HepG2 (cell line): ENCODE results near the gene EMC9. TPM values are rescaled to one million over a fixed set of nuclear protein-coding genes. Genes with fewer than 3 reads are reported as not detected.

Experiments
- ARNTL ChIP-seq: sonication (generic); formaldehyde crosslinking; IDR thresholded peaks from 2 replicates; pipeline ENCODE4 v1.4.0; 2020; ENCODE audit warnings: mild to moderate bottlenecking, missing genetic modification reagents
- ASH2L ChIP-seq: fragments of 300-600, 200-600 bp; sonication (generic); IDR thresholded peaks from 2 replicates; pipeline ENCODE4 v1.7.0; 2017; ENCODE audit warnings: low read depth, mild to moderate bottlenecking, moderate library complexity, mixed read lengths, low read length; ENCODE audit not compliant: insufficient read length
- CBX2 ChIP-seq, 2 experiments: fragments of 200-600 bp in 1 of 2; sonication (generic); formaldehyde crosslinking in 1 of 2; IDR thresholded peaks; 2 replicates each; pipeline versions ENCODE4 v1.7.0 to v1.8.1; 2018 to 2022; ENCODE audit warnings: low read depth in 2 of 2, low read length in 1 of 2, mild to moderate bottlenecking in 1 of 2, missing genetic modification reagents in 1 of 2
- HES4 ChIP-seq: sonication (generic); formaldehyde crosslinking; IDR thresholded peaks from 2 replicates; pipeline ENCODE4 v1.9.0; 2021; ENCODE audit warnings: mild to moderate bottlenecking, missing genetic modification reagents, borderline replicate concordance
- MZF1 ChIP-seq: sonication (generic); formaldehyde crosslinking; IDR thresholded peaks from 2 replicates; pipeline ENCODE4 v1.8.1; 2023; ENCODE audit warnings: mild to moderate bottlenecking, missing genetic modification reagents, borderline replicate concordance
- SRY ChIP-seq: sonication (generic); formaldehyde crosslinking; IDR thresholded peaks from 2 replicates; pipeline ENCODE4 v1.8.0; 2022; ENCODE audit warnings: mild to moderate bottlenecking, missing genetic modification reagents
- TFDP2 ChIP-seq: sonication (generic); formaldehyde crosslinking; IDR thresholded peaks from 2 replicates; pipeline ENCODE4 v1.4.0; 2020; ENCODE audit warnings: missing genetic modification reagents
- WIZ ChIP-seq: sonication (generic); formaldehyde crosslinking; IDR thresholded peaks from 2 replicates; pipeline ENCODE4 v1.5.1; 2020; ENCODE audit warnings: mild to moderate bottlenecking, missing genetic modification reagents
- YEATS2 ChIP-seq: sonication (generic); formaldehyde crosslinking; IDR thresholded peaks from 2 replicates; pipeline ENCODE4 v1.4.0; 2020; ENCODE audit warnings: missing genetic modification reagents, borderline replicate concordance
- ZBTB1 ChIP-seq: sonication (generic); formaldehyde crosslinking; IDR thresholded peaks from 2 replicates; pipeline ENCODE4 v1.4.0; 2020; ENCODE audit warnings: missing genetic modification reagents, borderline replicate concordance
- ZNF44 ChIP-seq: sonication (generic); formaldehyde crosslinking; IDR thresholded peaks from 2 replicates; pipeline ENCODE4 v1.5.1; 2020; ENCODE audit warnings: mild to moderate bottlenecking, missing genetic modification reagents
- ZNF619 ChIP-seq: sonication (generic); formaldehyde crosslinking; IDR thresholded peaks from 2 replicates; pipeline ENCODE4 v1.4.0; 2020; ENCODE audit warnings: mild to moderate bottlenecking, missing genetic modification reagents
- ZNF674 ChIP-seq: sonication (generic); formaldehyde crosslinking; IDR thresholded peaks from 2 replicates; pipeline ENCODE4 v1.5.0; 2020; ENCODE audit warnings: low read depth, mild to moderate bottlenecking, missing genetic modification reagents
- ZSCAN21 ChIP-seq: sonication (generic); formaldehyde crosslinking; IDR thresholded peaks from 2 replicates; pipeline ENCODE4 v1.8.0; 2022; ENCODE audit warnings: mild to moderate bottlenecking, missing genetic modification reagents, moderate library complexity, borderline replicate concordance
- polyA plus RNA-seq, 8 experiments: library from polyadenylated mRNA; depleted of rRNA in 3 of 8; stranded (reverse) in 7 of 8; unstranded in 1 of 8; fragments of >200 nt; fragmentation: Illumina TruSeq in 4 of 8; extraction: Trizol in 4 of 8; gene quantifications; 2 replicates each; pipeline versions ENCODE4 v1.2.1 to v1.2.3, GENCODE V29; 2011 to 2016; ENCODE audit warnings: low read depth in 4 of 8, missing spikeins in 1 of 8, mixed read lengths in 1 of 8; ENCODE audit not compliant: insufficient read depth in 1 of 8
- total RNA-seq, 5 experiments: library from RNA; depleted of rRNA; stranded (reverse); fragments of >200 nt; fragmentation: Illumina TruSeq; extraction: Trizol; gene quantifications; 2 replicates each; pipeline ENCODE4 v1.2.3, GENCODE V29; 2016; ENCODE audit warnings: low read depth in 1 of 5
- TF ChIP-seq, protein P1 (sequence below): sonication (generic); formaldehyde crosslinking; IDR thresholded peaks from 2 replicates; pipeline ENCODE4 v1.5.1; 2020; ENCODE audit warnings: missing genetic modification reagents, mild to moderate bottlenecking, borderline replicate concordance
- TF ChIP-seq, protein P2 (sequence below): sonication (generic); formaldehyde crosslinking; IDR thresholded peaks from 2 replicates; pipeline ENCODE4 v1.5.1; 2020; ENCODE audit warnings: mild to moderate bottlenecking, missing genetic modification reagents, borderline replicate concordance
- TF ChIP-seq, protein P3 (sequence below): IDR thresholded peaks from 2 replicates; pipeline ENCODE4 v1.6.1; 2016; ENCODE audit warnings: mild to moderate bottlenecking

The EMC9 gene
- total and polyA plus RNA-seq, 2 of the 13 experiments (the other 11 are each of a cell fraction or from before 2014, with no cell fraction given) = 60.5 to 78.7 TPM

- TF ChIP-seq ZNF674 (CRISPR knock-in tag) (no peak), WIZ (CRISPR knock-in tag) (peak; percentile 83; the same call in 1 of the 2 replicates), HES4 (CRISPR knock-in tag) (peak; percentile 79; the same call in 1 of the 2 replicates), SRY (CRISPR knock-in tag) (peak; percentile 95), ZNF44 (CRISPR knock-in tag) (peak; percentile 83; the same call in 1 of the 2 replicates), ZNF619 (CRISPR knock-in tag) (peak; percentile 97), ARNTL (peak; percentile 94), ZSCAN21 (peak; percentile 96), TFDP2 (CRISPR knock-in tag) (peak; percentile 87), CBX2 (IDR thresholded peaks at IDR 0.05; ENCODE audit: low read depth, low read length) (no peak), CBX2 (CRISPR knock-in tag; IDR thresholded peaks at IDR 0.05; ENCODE audit: low read depth) (no peak), ZBTB1 (peak; percentile 4; the same call in 1 of the 2 replicates), YEATS2 (CRISPR knock-in tag) (peak; percentile 98), MZF1 (CRISPR knock-in tag) (0 out of 2 replicates have a peak, but pooled peaks have one; percentile 23), ASH2L (peak; percentile 92)
- TF ChIP-seq, protein P1, sequence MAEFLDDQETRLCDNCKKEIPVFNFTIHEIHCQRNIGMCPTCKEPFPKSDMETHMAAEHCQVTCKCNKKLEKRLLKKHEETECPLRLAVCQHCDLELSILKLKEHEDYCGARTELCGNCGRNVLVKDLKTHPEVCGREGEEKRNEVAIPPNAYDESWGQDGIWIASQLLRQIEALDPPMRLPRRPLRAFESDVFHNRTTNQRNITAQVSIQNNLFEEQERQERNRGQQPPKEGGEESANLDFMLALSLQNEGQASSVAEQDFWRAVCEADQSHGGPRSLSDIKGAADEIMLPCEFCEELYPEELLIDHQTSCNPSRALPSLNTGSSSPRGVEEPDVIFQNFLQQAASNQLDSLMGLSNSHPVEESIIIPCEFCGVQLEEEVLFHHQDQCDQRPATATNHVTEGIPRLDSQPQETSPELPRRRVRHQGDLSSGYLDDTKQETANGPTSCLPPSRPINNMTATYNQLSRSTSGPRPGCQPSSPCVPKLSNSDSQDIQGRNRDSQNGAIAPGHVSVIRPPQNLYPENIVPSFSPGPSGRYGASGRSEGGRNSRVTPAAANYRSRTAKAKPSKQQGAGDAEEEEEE (CRISPR knock-in tag) = peak; percentile 92; the same call in 1 of the 2 replicates
- TF ChIP-seq, protein P2, sequence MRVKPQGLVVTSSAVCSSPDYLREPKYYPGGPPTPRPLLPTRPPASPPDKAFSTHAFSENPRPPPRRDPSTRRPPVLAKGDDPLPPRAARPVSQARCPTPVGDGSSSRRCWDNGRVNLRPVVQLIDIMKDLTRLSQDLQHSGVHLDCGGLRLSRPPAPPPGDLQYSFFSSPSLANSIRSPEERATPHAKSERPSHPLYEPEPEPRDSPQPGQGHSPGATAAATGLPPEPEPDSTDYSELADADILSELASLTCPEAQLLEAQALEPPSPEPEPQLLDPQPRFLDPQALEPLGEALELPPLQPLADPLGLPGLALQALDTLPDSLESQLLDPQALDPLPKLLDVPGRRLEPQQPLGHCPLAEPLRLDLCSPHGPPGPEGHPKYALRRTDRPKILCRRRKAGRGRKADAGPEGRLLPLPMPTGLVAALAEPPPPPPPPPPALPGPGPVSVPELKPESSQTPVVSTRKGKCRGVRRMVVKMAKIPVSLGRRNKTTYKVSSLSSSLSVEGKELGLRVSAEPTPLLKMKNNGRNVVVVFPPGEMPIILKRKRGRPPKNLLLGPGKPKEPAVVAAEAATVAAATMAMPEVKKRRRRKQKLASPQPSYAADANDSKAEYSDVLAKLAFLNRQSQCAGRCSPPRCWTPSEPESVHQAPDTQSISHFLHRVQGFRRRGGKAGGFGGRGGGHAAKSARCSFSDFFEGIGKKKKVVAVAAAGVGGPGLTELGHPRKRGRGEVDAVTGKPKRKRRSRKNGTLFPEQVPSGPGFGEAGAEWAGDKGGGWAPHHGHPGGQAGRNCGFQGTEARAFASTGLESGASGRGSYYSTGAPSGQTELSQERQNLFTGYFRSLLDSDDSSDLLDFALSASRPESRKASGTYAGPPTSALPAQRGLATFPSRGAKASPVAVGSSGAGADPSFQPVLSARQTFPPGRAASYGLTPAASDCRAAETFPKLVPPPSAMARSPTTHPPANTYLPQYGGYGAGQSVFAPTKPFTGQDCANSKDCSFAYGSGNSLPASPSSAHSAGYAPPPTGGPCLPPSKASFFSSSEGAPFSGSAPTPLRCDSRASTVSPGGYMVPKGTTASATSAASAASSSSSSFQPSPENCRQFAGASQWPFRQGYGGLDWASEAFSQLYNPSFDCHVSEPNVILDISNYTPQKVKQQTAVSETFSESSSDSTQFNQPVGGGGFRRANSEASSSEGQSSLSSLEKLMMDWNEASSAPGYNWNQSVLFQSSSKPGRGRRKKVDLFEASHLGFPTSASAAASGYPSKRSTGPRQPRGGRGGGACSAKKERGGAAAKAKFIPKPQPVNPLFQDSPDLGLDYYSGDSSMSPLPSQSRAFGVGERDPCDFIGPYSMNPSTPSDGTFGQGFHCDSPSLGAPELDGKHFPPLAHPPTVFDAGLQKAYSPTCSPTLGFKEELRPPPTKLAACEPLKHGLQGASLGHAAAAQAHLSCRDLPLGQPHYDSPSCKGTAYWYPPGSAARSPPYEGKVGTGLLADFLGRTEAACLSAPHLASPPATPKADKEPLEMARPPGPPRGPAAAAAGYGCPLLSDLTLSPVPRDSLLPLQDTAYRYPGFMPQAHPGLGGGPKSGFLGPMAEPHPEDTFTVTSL (CRISPR knock-in tag) = peak; percentile 82
- TF ChIP-seq, protein P3, sequence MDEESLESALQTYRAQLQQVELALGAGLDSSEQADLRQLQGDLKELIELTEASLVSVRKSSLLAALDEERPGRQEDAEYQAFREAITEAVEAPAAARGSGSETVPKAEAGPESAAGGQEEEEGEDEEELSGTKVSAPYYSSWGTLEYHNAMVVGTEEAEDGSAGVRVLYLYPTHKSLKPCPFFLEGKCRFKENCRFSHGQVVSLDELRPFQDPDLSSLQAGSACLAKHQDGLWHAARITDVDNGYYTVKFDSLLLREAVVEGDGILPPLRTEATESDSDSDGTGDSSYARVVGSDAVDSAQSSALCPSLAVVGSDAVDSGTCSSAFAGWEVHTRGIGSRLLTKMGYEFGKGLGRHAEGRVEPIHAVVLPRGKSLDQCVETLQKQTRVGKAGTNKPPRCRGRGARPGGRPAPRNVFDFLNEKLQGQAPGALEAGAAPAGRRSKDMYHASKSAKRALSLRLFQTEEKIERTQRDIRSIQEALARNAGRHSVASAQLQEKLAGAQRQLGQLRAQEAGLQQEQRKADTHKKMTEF (CRISPR knock-in tag) = peak; percentile 100
Measured at GRCh38 chr14:24160850-24161804, 19.7 kb upstream of the EMC9 start, which contains the start of gene IRF9 (continued).
